ENCODE measurements around the gene MCUR1. TPM values are rescaled to one million over a fixed set of nuclear protein-coding genes. Genes with fewer than 3 reads are reported as not detected.

The MCUR1 gene
- total RNA-seq, 1 experiment from 2014 or later, result 35.4 TPM

DNA sequence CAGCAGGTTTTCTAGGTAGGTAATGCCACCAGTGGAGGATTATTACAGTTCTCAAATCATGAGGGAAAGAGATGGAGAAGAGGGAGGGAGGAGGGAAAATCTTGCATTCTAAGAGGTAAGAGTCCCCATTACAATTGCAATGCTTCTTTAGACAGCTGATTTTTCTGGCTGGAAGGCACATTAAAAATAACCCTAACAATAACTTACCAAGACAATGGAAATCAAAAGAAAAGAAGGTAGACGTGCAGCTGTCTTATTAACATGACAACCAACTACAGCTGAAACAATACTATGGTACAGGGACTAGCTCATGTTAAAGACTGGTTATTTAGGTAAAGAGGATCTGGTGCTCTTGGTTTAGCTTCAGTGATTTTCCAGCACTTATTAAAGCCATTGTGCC, 24.6 kb downstream of the MCUR1 start:
- no peak overlapping the region for H4K8ac ChIP-seq (replicated peaks; ENCODE audit: insufficient read length, low read depth, low read length)
- H2BK120ac ChIP-seq (ENCODE audit: low read depth, low read length, poor library complexity, severe bottlenecking), result no peak overlapping the region
- H4K20me1 ChIP-seq (ENCODE audit: control insufficient read depth, insufficient read depth, insufficient read length), result no peaks in the 10 kb centered on the region
- no peak for DNase-seq
- H2AFZ ChIP-seq (ENCODE audit: low read length), result no peak overlapping the region
- TF ChIP-seq, protein P1, sequence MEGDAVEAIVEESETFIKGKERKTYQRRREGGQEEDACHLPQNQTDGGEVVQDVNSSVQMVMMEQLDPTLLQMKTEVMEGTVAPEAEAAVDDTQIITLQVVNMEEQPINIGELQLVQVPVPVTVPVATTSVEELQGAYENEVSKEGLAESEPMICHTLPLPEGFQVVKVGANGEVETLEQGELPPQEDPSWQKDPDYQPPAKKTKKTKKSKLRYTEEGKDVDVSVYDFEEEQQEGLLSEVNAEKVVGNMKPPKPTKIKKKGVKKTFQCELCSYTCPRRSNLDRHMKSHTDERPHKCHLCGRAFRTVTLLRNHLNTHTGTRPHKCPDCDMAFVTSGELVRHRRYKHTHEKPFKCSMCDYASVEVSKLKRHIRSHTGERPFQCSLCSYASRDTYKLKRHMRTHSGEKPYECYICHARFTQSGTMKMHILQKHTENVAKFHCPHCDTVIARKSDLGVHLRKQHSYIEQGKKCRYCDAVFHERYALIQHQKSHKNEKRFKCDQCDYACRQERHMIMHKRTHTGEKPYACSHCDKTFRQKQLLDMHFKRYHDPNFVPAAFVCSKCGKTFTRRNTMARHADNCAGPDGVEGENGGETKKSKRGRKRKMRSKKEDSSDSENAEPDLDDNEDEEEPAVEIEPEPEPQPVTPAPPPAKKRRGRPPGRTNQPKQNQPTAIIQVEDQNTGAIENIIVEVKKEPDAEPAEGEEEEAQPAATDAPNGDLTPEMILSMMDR (conservative IDR thresholded peaks at IDR 0.05), result no peak
- Mint-ChIP-seq H3K4me1 (peaks cover 16 to 17% of the 10 kb centered on the region in 2 experiments), H3K36me3 (ENCODE audit: insufficient read depth in 1 of 3, low read depth in 3 of 3) (peaks cover 19 to 42% (median 41%) of the 10 kb centered on the region in 3 experiments; a peak in 6 of 7 replicates), H3K27me3 (ENCODE audit: low read depth) (no peaks in the 10 kb centered on the region), H3K4me3 (no peak overlapping the region), H3K27ac (no peak overlapping the region), H3K9me3 (no peaks in the 10 kb centered on the region; a peak in 1 of 5 replicates)
- H3K56ac ChIP-seq (ENCODE audit: insufficient read length, low read depth, low read length), result no peak overlapping the region
- no peaks in the 10 kb centered on the region for H3K23me2 ChIP-seq (ENCODE audit: insufficient read length, low read depth, low read length, poor library complexity, severe bottlenecking)
- no peak overlapping the region for H3K9ac ChIP-seq (ENCODE audit: extremely low read depth, insufficient read length, low read length)
- H2BK15ac ChIP-seq (ENCODE audit: low read depth, low read length), result no peak overlapping the region
- WGBS (ENCODE audit: extremely low coverage, insufficient read length, low lambda C conversion rate), result no CpG with 5 or more reads among the region's 1 CpG
- H4K91ac ChIP-seq (ENCODE audit: insufficient read length, low read depth, low read length), result no peak overlapping the region
- no peak overlapping the region for H3K4me2 ChIP-seq (ENCODE audit: insufficient read depth, insufficient read length, low read length)
- no peaks in the 10 kb centered on the region for H3K79me2 ChIP-seq (ENCODE audit: insufficient read depth, low read length)
- H2BK5ac ChIP-seq (ENCODE audit: insufficient read length, low read length), result no peak overlapping the region
- no peak overlapping the region for H2BK12ac ChIP-seq (ENCODE audit: insufficient read length, low read depth, low read length)
- H3K4me1 ChIP-seq (ENCODE audit: insufficient read depth, low read length), result no peaks in the 10 kb centered on the region
- no peak overlapping the region for H3K14ac ChIP-seq (ENCODE audit: insufficient read depth, low read length)
- H3K18ac ChIP-seq (ENCODE audit: insufficient read length, low read depth, low read length), result no peak overlapping the region
- H3K23ac ChIP-seq (ENCODE audit: insufficient read length, low read depth, low read length), result no peak overlapping the region
- no peak overlapping the region for H4K5ac ChIP-seq (ENCODE audit: insufficient read length, low read depth, low read length)
- no peak overlapping the region for H3K4ac ChIP-seq (ENCODE audit: low read depth, low read length)
- no peak overlapping the region for H3K27ac ChIP-seq (ENCODE audit: insufficient read length, low read depth, low read length)
- H3K79me1 ChIP-seq (ENCODE audit: insufficient read depth, low read depth, low read length, poor library complexity, severe bottlenecking), result no peaks in the 10 kb centered on the region
- no peaks in the 10 kb centered on the region for H3K9me3 ChIP-seq (ENCODE audit: control insufficient read depth, low read depth, low read length)
- H2BK20ac ChIP-seq (ENCODE audit: low read depth, low read length, poor library complexity, severe bottlenecking), result no peak overlapping the region
- no peak overlapping the region for H3T11ph ChIP-seq (ENCODE audit: low read length)
- no peaks in the 10 kb centered on the region for H3K27me3 ChIP-seq (ENCODE audit: insufficient read depth, low read length)
- H2AK5ac ChIP-seq (ENCODE audit: insufficient read length, low read length), result no peak overlapping the region
